HepG2 (cell line): ENCODE measurements around the gene WWC1. TPM values are rescaled to one million over a fixed set of nuclear protein-coding genes. Genes with fewer than 3 reads are reported as not detected.

Experiments
- ATAC-seq: fragments of 200-7000 bp; cut with Tn5 transposase; 3 replicates; pipeline ENCODE4 v1.9.1; 2020; ENCODE audit warnings: mild to moderate bottlenecking, moderate library complexity
- BruUV-seq: library from RNA; stranded (reverse); fragments of 400-500 nt; replicated peaks from 2 replicates; lab custom pipeline; 2021; lab: Mats Ljungman, UMichigan
- CTCF ChIA-PET: fragments of 300-600 bp; formaldehyde crosslinking; extraction: SDS; loops from one replicate; lab custom pipeline; 2021; ENCODE audit warnings: low total read pairs, inconsistent platforms, low intra/inter-chr PET ratio; lab: Yijun Ruan, JAX
- POLR2A ChIA-PET: fragments of 350-600 bp; sonication (Branson Sonifier 250); formaldehyde crosslinking; loops from one replicate; lab custom pipeline; 2020; ENCODE audit warnings: antibody characterized with exemption, inconsistent platforms; lab: Yijun Ruan, JAX
- DNase-seq: peaks from one replicate; pipeline ENCODE4 v3.0.0-alpha.2; 2015; ENCODE audit warnings: low spot score
- FAIRE-seq: peaks from 3 replicates; lab custom pipeline; 2011; peaks lifted over from hg19 to GRCh38; lab: Jason Lieb, UNC
- H2AFZ ChIP-seq: one replicate; pipeline ENCODE4 v1.6.1; 2011; ENCODE audit warnings: low read length, inconsistent platforms
- H3K27ac ChIP-seq: fragments of 300-600 bp; 3 replicates; pipeline ENCODE4 v1.8.0; 2011; ENCODE audit warnings: mixed run types, mild to moderate bottlenecking, mixed read lengths, low read length, inconsistent platforms; ENCODE audit not compliant: insufficient read depth; ENCODE audit errors: extremely low read length
- H3K27me3 ChIP-seq, 2 experiments: fragments of 200-600 bp in 1 of 2; 2 replicates in 1 of 2; 3 replicates in 1 of 2; pipeline versions ENCODE4 v1.6.0 to v1.8.0; 2011; ENCODE audit warnings: low read length in 2 of 2, mild to moderate bottlenecking in 2 of 2, moderate library complexity in 2 of 2, inconsistent platforms in 1 of 2; ENCODE audit not compliant: insufficient read depth in 2 of 2, control insufficient read depth in 1 of 2
- H3K36me3 ChIP-seq, 2 experiments: fragments of 200-600 bp in 1 of 2; replicated peaks in 1 of 2; 2 replicates in 1 of 2; 3 replicates in 1 of 2; pipeline versions ENCODE4 v1.5.1 to v1.8.0; 2011; ENCODE audit warnings: low read length in 2 of 2, inconsistent platforms in 1 of 2; ENCODE audit not compliant: insufficient read depth in 2 of 2, control insufficient read depth in 1 of 2
- H3K4me1 ChIP-seq: 2 replicates; pipeline ENCODE4 v1.5.1; 2012; ENCODE audit warnings: low read length, inconsistent platforms; ENCODE audit not compliant: insufficient read depth
- H3K4me2 ChIP-seq: 2 replicates; pipeline ENCODE4 v1.6.0; 2011; ENCODE audit warnings: low read depth, low read length, inconsistent platforms
- H3K4me3 ChIP-seq, 3 experiments: fragments of 200-600 bp in 1 of 3; sonication (generic), shearing (Covaris generic) in 1 of 3; replicated peaks in 1 of 3; 2 replicates each; pipeline ENCODE4 v1.5.1; 2011 to 2016; ENCODE audit warnings: low read length in 3 of 3, inconsistent platforms in 2 of 3, low read depth in 2 of 3, mild to moderate bottlenecking in 2 of 3, control low read depth in 1 of 3, mixed read lengths in 1 of 3; ENCODE audit not compliant: insufficient read depth in 1 of 3
- H3K79me2 ChIP-seq: one replicate; pipeline ENCODE4 v1.6.1; 2011; ENCODE audit warnings: low read length, inconsistent platforms; ENCODE audit not compliant: insufficient read depth
- H3K9ac ChIP-seq: 2 replicates; pipeline ENCODE4 v1.6.0; 2011; ENCODE audit warnings: mild to moderate bottlenecking, low read depth, low read length, inconsistent platforms; ENCODE audit not compliant: insufficient read depth
- H3K9me3 ChIP-seq: 2 replicates; pipeline ENCODE4 v1.5.1; 2012; ENCODE audit warnings: mild to moderate bottlenecking, low read length
- H4K20me1 ChIP-seq: 2 replicates; pipeline ENCODE4 v1.6.0; 2011; ENCODE audit warnings: inconsistent platforms, mild to moderate bottlenecking, low read length, moderate library complexity; ENCODE audit not compliant: insufficient read depth
- GTF3A ChIP-seq: sonication (generic); formaldehyde crosslinking; conservative IDR thresholded peaks from 2 replicates; pipeline ENCODE4 v1.4.0; 2020; ENCODE audit warnings: mild to moderate bottlenecking, missing genetic modification reagents
- JARID2 ChIP-seq: sonication (generic); formaldehyde crosslinking; IDR thresholded peaks from 2 replicates; pipeline ENCODE4 v1.8.1; 2023; ENCODE audit warnings: missing genetic modification reagents, inconsistent platforms; ENCODE audit not compliant: insufficient replicate concordance
- NPAS2 ChIP-seq: sonication (generic); formaldehyde crosslinking; IDR thresholded peaks from 2 replicates; pipeline ENCODE4 v1.8.0; 2022; ENCODE audit warnings: mild to moderate bottlenecking, missing genetic modification reagents, borderline replicate concordance
- PITX1 ChIP-seq: sonication (generic); formaldehyde crosslinking; IDR thresholded peaks from 2 replicates; pipeline ENCODE4 v1.5.1; 2020; ENCODE audit warnings: mild to moderate bottlenecking, missing genetic modification reagents
- PRMT3 ChIP-seq: sonication (generic); formaldehyde crosslinking; IDR thresholded peaks from 2 replicates; pipeline ENCODE4 v1.8.1; 2022; ENCODE audit warnings: low read depth, mild to moderate bottlenecking, moderate library complexity, missing genetic modification reagents, borderline replicate concordance
- TBL1XR1 ChIP-seq: fragments of 150-350 bp; IDR thresholded peaks from 2 replicates; pipeline ENCODE4 v1.6.1; 2014; ENCODE audit warnings: borderline replicate concordance, low read length; ENCODE audit not compliant: partially characterized antibody
- ZBTB42 ChIP-seq: sonication (generic); formaldehyde crosslinking; IDR thresholded peaks from 2 replicates; pipeline ENCODE4 v1.5.0; 2020; ENCODE audit warnings: mild to moderate bottlenecking, missing genetic modification reagents
- ZNF264 ChIP-seq: sonication (generic); formaldehyde crosslinking; IDR thresholded peaks from 2 replicates; pipeline ENCODE4 v1.4.0; 2020; ENCODE audit warnings: missing genetic modification reagents
- ZNF879 ChIP-seq: sonication (generic); formaldehyde crosslinking; IDR thresholded peaks from 2 replicates; pipeline ENCODE4 v1.8.1; 2023; ENCODE audit warnings: missing genetic modification reagents
- WGBS: methylation state at CpG from one replicate; pipeline ENCODE4 v1.1.6; 2017; ENCODE audit warnings: low lambda C conversion rate; 5-methylcytosine and 5-hydroxymethylcytosine counted together
- in situ Hi-C: cut with HindIII; loops from 2 replicates; pipeline ENCODE4 v1.10.0; 2017; ENCODE audit warnings: low pct_unique_long_range_greater_than_20kb; ENCODE audit not compliant: extremely low pct_ligation_motif_present
- intact Hi-C: fragments of 100-400 bp; cut with micrococcal nuclease; formaldehyde crosslinking; loops from one replicate; pipeline ENCODE4 v1.10.0; 2022; ENCODE audit not compliant: unreplicated experiment
- polyA plus RNA-seq, 8 experiments: library from polyadenylated mRNA; depleted of rRNA in 3 of 8; stranded (reverse) in 7 of 8; unstranded in 1 of 8; fragments of >200 nt; fragmentation: Illumina TruSeq in 4 of 8; extraction: Trizol in 4 of 8; gene quantifications; 2 replicates each; pipeline versions ENCODE4 v1.2.1 to v1.2.3, GENCODE V29; 2011 to 2016; ENCODE audit warnings: low read depth in 4 of 8, missing spikeins in 1 of 8, mixed read lengths in 1 of 8; ENCODE audit not compliant: insufficient read depth in 1 of 8
- total RNA-seq, 5 experiments: library from RNA; depleted of rRNA; stranded (reverse); fragments of >200 nt; fragmentation: Illumina TruSeq; extraction: Trizol; gene quantifications; 2 replicates each; pipeline ENCODE4 v1.2.3, GENCODE V29; 2016; ENCODE audit warnings: low read depth in 1 of 5
- TF ChIP-seq, protein P1 (sequence below): sonication (generic); formaldehyde crosslinking; conservative IDR thresholded peaks from 2 replicates; pipeline ENCODE4 v1.8.0; 2022; ENCODE audit warnings: low read depth, missing genetic modification reagents

Gene WWC1
- total and polyA plus RNA-seq, 2 of the 13 experiments (the other 11 are each of a cell fraction or from before 2014, with no cell fraction given), result 8.3 to 17.9 TPM

- no peak overlapping the region for H3K9ac ChIP-seq
- no peak for DNase-seq
- intact Hi-C loops, result no loop called here
- no TSS peak for BruUV-seq
- TF ChIP-seq PRMT3 (CRISPR knock-in tag) (no peak), ZNF264 (CRISPR knock-in tag) (no peak), GTF3A (CRISPR knock-in tag) (no peak), JARID2 (no peak), ZBTB42 (CRISPR knock-in tag) (no peak)
- TF ChIP-seq, protein P1, sequence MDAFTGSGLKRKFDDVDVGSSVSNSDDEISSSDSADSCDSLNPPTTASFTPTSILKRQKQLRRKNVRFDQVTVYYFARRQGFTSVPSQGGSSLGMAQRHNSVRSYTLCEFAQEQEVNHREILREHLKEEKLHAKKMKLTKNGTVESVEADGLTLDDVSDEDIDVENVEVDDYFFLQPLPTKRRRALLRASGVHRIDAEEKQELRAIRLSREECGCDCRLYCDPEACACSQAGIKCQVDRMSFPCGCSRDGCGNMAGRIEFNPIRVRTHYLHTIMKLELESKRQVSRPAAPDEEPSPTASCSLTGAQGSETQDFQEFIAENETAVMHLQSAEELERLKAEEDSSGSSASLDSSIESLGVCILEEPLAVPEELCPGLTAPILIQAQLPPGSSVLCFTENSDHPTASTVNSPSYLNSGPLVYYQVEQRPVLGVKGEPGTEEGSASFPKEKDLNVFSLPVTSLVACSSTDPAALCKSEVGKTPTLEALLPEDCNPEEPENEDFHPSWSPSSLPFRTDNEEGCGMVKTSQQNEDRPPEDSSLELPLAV (CRISPR knock-in tag), result no peak
- TF ChIP-seq, all 625 proteins: peak for 0
- H3K4me3 ChIP-seq, result no peak overlapping the region
- WGBS, result 98% methylated on average over 4 of the region's 4 CpGs
- FAIRE-seq, result no peak
- H3K27ac ChIP-seq, result no peak overlapping the region
- ATAC-seq, result no peak
- no peaks in the 10 kb centered on the region for H4K20me1 ChIP-seq
- ChIA-PET POLR2A (no interaction called here), CTCF (no interaction called here)
- no peaks in the 10 kb centered on the region for H3K79me2 ChIP-seq
- H3K36me3 ChIP-seq, result peaks cover 15 to 46% of the 10 kb centered on the region in 2 experiments; a peak in 4 of 5 replicates
- H3K9me3 ChIP-seq, result no peaks in the 10 kb centered on the region
- no peak overlapping the region for H2AFZ ChIP-seq
- in situ Hi-C loops, result no loop called here
- H3K27me3 ChIP-seq, result no peaks in the 10 kb centered on the region
- H3K4me2 ChIP-seq, result no peak overlapping the region
- no peaks in the 10 kb centered on the region for H3K4me1 ChIP-seq
These were observed 141.5 kb downstream of the WWC1 start for GRCh38 chr5:168432903-168433302.

DNA sequence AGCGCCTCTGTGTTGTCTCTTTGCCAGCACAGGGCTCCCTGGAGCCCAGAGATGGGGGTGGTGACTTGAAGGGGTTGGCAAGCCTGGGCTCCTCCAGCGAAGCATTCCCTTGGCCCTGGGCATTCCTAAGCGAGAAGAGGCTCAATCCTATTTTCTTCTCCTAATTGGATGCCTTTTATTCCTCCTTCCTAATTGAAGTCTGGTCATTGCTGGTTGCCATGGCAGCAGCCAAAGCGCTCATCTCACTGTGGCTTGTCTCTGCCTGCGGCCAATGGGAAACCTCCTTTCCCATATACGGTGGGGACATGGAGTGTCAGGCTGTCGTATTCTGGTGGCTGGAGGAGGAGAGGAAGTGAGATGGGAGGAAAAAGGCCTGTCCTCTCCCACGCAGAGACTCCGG, 142.6 kb downstream of the WWC1 start:
- H3K4me2 ChIP-seq, result no peak overlapping the region
- no peaks in the 10 kb centered on the region for H3K27me3 ChIP-seq
- FAIRE-seq (no peak), DNase-seq (no peak), ATAC-seq (no peak)
- in situ Hi-C loops, result no loop called here
- H3K36me3 ChIP-seq, result peaks cover 12 to 41% of the 10 kb centered on the region in 2 experiments; a peak in 4 of 5 replicates
- 98% methylated on average over 9 of the region's 9 CpGs for WGBS
- H3K27ac ChIP-seq, result no peak overlapping the region
- no peaks in the 10 kb centered on the region for H3K79me2 ChIP-seq
- BruUV-seq, result no TSS peak
- H4K20me1 ChIP-seq, result no peaks in the 10 kb centered on the region
- H2AFZ ChIP-seq, result no peak overlapping the region
- H3K4me3 ChIP-seq, result no peak overlapping the region
- H3K9me3 ChIP-seq, result no peaks in the 10 kb centered on the region
- H3K9ac ChIP-seq, result no peak overlapping the region
- CTCF ChIA-PET, result no interaction called here
- TF ChIP-seq NPAS2 (CRISPR knock-in tag), result no peak
- no peak for TF ChIP-seq TBL1XR1
- TF ChIP-seq PITX1, result no peak
- no peak for TF ChIP-seq ZNF879 (CRISPR knock-in tag)
- TF ChIP-seq, all 625 proteins: peak for 0
- POLR2A ChIA-PET, result no interaction called here
- intact Hi-C loops, result no loop called here
- no peaks in the 10 kb centered on the region for H3K4me1 ChIP-seq
